NCI-H69 (cell line): ENCODE results near the gene OLIG3.

Experiments used
- DNase-seq: peaks from one replicate; lab custom pipeline; 2025; lab: John Stamatoyannopoulos, UW

OLIG3 gene

DNA sequence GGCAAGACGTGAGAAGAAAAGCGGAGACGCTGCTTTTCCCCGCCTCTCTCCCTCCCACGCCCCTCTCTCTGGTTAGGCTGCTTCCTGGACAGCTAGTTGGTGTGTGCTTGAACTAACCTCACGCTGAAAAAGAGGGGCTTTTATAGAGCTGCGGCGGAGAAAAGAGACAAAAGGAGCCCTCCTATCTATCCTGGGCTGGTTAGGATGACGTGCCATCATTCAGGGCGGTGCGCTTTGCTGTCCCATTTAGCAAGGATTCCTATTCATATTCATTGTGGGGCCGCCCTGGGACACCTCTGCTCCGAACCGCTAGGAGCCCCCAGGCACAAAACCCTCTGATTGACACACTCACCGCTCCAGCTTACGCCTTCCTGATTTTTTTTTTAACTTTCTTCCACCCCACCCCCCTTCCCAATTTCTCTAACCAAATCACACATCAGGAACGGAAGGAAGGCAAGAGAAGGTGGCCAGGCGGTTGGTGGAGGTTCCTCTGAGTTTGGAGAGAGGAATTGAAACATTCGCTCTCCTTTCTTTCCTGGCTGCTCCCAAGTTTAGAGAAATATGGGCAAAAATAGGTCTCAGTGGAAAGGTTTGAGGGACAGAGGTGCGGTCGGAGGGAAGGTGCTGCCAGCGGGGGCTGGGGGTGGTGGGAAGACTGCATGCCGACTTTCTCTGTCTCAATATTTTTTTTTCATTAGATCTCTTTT lies at the start of gene OLIG3:
Gene OLIG3, minus strand, starts transcription at position 114 of the 707 bp plus-strand sequence. CDS start 224 bp downstream, outside the sequence.
- DNase-seq, result no peak

DNA sequence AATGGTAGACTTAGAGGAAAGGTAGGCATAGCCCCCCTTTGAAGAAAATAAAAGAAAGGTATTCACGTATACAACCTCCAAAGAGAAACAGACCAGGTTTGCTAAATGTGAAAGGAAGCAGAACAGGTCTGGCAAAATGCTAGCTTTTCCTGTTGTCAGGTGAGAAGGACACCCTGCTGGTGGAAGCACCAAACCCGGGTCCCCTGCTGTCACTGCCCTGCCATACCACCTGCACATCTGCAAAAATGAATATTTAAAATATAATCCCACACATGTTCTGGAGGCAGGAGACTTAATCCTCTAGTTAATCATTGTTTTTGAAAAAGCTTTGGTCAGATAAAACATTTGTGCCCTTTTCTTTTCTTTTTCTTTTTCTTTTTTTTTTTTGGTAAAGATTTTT lies 48.9 kb upstream of the OLIG3 start:
- peak; percentile 72 for DNase-seq

- no peak for DNase-seq
Measured at GRCh38 chr6:137542713-137543112, 48.5 kb upstream of the OLIG3 start.

DNA sequence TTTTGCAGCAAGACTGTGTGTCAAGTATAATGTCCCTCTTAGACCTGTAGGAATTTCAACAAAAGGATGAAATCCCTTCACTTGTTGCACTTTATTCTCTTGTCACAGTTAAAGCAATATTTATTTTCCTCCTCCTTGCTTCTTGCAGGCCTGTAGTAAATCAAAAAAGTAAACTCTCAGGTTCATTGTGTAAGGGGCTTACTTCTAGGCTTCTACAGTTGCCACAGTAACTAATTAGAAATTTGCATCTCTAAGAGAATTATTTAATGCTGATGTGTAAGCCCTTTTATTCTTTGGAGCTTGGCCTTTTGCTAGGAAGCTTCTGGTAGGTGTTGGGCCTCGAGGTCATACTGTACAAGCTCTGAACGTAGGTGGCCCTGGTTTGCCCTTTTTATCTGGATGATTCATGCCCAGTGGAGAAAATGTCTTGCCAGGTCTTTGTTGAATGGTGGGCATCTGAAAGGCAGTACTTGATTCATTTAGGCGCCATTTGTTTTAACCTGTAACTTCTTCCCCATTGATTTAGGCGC lies 47.4 kb upstream of the OLIG3 start:
- no peak for DNase-seq

DNA sequence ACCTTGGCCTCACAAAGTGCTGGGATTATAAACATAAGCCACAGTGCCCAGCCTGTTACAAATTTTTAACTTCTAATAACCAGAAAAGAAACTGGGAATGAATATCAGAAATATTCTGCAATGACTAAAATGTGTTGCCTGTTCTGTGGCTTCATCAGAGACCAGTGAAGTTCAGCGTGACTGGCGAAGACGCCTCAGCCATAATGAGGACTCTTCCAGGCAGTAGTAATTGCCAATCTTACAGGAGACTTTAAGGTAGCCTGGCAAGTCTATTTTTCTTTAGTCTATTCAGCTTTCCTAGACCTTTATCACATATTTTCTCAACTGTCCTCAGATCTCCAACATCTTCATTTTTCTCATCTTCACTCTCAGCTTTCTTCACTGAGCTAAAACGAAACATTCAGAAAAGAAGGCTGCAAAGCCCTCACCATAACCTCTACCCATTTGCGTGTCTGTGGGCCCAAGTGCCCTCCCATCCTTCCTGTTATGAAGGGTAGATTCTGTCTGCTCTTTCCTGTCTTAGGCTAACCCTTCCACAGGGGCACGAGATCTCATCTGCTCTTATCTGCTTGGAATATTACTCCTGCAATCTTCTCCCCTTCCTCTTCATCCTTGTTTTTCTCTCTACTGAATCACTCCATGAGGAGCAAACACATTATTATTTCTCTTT lies 42.0 kb upstream of the OLIG3 start:
- no peak for DNase-seq

- no peak for DNase-seq
Measured at GRCh38 chr6:137531376-137532092, 37.3 kb upstream of the OLIG3 start.

- DNase-seq, result peak; percentile 68
Measured at GRCh38 chr6:137530404-137530803, 36.2 kb upstream of the OLIG3 start.

DNA sequence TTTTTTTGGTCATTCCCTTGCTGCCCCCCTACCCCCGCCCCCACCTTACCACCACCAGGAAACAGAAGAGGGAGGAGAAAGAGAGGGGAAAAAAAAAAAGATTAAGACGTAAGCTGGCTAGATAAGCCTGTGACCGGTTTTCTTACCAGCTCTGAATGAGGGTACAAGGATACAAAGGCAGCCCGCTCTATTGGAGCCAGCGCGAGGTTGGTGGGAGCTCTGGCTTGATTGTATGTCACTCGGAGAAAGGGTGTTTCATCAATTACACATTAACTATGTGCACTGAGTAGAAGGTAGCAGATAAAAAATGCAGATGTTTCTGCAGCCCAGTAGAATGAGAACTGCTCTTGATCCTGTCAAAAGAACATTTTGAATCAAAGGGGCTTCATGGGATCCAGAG lies 28.6 kb upstream of the OLIG3 start:
- no peak for DNase-seq

DNA sequence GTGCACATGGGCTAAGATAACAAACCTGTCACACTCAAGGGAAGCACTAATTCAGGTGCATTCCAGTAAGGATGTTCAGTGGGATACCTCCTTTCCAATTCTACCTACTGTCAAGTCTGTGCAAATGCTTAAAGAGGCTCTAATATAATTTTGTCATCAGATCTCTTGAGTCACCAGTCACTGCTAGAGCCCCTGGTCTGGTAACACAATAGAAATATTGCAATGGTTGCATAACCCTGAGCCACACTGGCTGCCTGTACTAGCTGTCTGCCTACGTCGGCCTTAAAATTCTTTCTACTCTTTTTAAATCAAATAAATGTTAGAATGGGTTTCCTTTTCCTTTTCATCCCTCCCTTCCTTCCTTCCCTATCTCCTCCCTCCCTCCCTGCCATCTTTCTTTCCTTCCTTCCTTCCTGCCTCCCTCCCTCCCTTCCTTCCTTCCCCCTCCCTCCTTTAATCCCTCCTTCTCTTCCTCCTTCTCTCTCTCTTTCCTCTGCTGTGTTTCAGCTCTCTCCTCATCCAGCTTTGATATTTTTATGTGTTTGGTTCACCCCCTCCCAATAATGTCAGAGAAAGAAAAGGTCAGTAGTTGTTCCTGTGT lies 28.1 kb upstream of the OLIG3 start:
- no peak for DNase-seq

GRCh38 chr6:137520520-137520919 lies 26.3 kb upstream of the OLIG3 start:
- DNase-seq, result no peak

- no peak for DNase-seq
Measured at GRCh38 chr6:137519629-137520176, 25.5 kb upstream of the OLIG3 start.

GRCh38 chr6:137518386-137518983 lies 24.3 kb upstream of the OLIG3 start:
- peak; percentile 21 for DNase-seq

GRCh38 chr6:137514418-137514817 lies 20.2 kb upstream of the OLIG3 start:
- DNase-seq, result no peak

- DNase-seq, result no peak
Measured at GRCh38 chr6:137512757-137513605, 18.8 kb upstream of the OLIG3 start.

DNA sequence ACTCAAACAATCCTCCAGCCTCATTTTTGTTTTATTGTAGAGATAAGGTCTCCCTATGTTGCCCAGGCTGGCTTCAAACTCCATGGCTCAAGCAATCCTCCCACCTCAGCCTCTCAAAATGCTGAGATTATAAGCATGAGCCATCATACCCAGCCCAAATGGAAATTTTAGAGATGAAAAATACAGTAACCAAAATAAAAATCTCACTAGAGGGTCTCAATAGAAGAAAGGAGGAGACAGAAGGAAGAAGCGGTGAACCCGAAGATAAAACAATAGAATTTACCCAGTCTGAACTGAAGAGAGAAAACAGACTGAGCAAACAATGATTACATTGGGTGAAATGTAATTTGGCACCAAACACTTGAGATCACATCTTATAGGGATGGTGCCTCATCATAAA lies 16.7 kb upstream of the OLIG3 start:
- no peak for DNase-seq

- no peak for DNase-seq
Measured at GRCh38 chr6:137498481-137499190, 4.4 kb upstream of the OLIG3 start.

- DNase-seq, result peak; percentile 68
Measured at GRCh38 chr6:137497721-137498463, 3.7 kb upstream of the OLIG3 start.

DNA sequence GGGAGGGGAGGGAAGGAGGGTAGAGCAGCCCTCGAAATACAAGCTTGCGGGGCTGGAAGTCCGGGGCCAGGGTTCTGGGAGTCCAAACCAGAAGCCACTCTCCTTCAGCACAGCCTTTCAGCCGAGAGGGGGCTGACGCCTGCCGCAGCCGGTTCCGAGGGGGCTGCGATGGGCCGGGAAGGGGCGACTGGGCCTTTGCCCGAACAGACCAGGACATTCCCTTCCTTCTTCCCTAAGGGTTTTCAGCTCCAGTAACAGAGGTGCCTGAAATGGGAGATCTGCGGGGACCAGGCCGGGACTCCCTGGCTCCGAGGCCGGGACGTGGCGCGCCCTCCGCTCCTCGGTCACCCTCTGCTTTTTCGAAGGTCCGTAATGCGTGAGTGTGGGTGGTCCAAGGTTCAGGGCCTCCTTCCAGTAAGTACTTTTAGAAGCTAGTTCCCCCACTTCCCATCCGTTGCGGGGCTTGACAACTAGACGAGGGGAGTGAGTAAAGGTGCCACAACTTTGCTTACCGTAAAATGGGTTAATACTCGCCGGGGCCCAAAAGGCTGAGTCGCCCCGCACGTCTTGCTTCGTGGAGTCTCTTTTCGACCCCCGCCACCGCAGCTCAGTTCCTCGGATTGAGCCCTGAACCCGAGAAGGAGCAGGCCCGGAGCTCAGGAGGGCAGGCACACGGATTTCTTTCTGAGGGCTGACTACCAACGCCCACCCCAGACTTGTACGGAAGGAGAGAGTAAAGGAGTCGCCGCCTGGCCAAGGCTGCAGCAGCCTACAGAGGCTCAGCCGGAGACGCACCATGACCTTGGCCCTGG lies 2.9 kb upstream of the OLIG3 start:
- no peak for DNase-seq
